SU-DHL-6 (cell line): Measurements from ENCODE around the gene RCHY1.

ENCODE experiments used
- EZH2phosphoT487 ChIP-seq: fragments of 200-600 bp; sonication (generic), shearing (Covaris generic); conservative IDR thresholded peaks from 2 replicates; pipeline ENCODE4 v1.6.1; 2018; ENCODE audit warnings: mild to moderate bottlenecking, antibody characterized with exemption, low read length, moderate library complexity, mixed read lengths
- TF ChIP-seq, protein P1 (sequence below): fragments of 200-600 bp; sonication (generic); IDR thresholded peaks from one replicate; pipeline ENCODE4 v1.5.1; 2017; ENCODE audit warnings: antibody characterized with exemption, mild to moderate bottlenecking, low read length, moderate library complexity; ENCODE audit not compliant: insufficient read depth, poor library complexity, severe bottlenecking

GRCh38 chr4:75497133-75497532 is 17.1 kb downstream of the RCHY1 start:
- TF ChIP-seq, protein P1, sequence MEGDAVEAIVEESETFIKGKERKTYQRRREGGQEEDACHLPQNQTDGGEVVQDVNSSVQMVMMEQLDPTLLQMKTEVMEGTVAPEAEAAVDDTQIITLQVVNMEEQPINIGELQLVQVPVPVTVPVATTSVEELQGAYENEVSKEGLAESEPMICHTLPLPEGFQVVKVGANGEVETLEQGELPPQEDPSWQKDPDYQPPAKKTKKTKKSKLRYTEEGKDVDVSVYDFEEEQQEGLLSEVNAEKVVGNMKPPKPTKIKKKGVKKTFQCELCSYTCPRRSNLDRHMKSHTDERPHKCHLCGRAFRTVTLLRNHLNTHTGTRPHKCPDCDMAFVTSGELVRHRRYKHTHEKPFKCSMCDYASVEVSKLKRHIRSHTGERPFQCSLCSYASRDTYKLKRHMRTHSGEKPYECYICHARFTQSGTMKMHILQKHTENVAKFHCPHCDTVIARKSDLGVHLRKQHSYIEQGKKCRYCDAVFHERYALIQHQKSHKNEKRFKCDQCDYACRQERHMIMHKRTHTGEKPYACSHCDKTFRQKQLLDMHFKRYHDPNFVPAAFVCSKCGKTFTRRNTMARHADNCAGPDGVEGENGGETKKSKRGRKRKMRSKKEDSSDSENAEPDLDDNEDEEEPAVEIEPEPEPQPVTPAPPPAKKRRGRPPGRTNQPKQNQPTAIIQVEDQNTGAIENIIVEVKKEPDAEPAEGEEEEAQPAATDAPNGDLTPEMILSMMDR: no peak
- TF ChIP-seq EZH2phosphoT487: no peak
